ENCODE results near the gene SNCG. TPM values are rescaled to one million over a fixed set of nuclear protein-coding genes. Genes with fewer than 3 reads are reported as not detected.
A peak's percentile ranks its signal among the peaks of the same experiment; 100 is the strongest.
"Not testable (repeated sequence)": the region's sequence is repeated elsewhere in the genome, so short reads cannot be mapped to it uniquely, and the experiment has no call there.

The SNCG gene
- 1 to 10 TPM; 2.6 to 6.8 TPM for total RNA-seq
- long read RNA-seq, partial matches to known transcripts, result 1 of 2 reads
- long read RNA-seq, other reads (novel, unspliced or antisense), result 0 of 2 reads

DNA sequence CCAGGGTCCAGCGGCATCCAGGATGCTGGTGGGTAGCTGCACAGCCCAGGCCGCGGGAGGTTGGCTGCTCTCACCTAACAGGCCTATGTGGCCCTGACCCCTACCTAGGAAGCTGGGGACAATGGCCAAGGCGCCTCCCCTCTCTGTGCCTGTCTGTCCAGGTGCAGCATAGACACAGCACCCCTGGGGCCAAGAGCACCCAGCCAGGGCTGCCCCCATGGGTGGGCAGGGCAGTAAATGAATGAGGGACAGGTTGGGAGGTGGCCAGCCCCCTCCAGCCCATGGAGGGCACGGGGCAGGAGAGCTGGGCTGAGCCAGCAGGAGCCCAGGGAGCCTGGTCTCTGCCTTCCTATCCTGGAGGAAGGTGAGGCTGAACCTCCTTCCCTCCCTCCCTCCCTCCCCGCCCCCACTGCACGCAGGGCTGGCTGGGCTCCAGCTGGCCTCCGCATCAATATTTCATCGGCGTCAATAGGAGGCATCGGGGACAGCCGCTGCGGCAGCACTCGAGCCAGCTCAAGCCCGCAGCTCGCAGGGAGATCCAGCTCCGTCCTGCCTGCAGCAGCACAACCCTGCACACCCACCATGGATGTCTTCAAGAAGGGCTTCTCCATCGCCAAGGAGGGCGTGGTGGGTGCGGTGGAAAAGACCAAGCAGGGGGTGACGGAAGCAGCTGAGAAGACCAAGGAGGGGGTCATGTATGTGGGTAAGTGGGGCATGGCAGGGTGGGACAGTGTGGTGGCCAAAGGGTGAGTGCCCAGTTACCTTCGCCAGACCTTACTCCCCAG, at the start of gene SNCG:
SNCG (plus strand) TSS at position 484 of the 785 bp plus-strand sequence; CDS start at position 583, 99 bp downstream.
- no peak for ATAC-seq
- intact Hi-C loops (cut with DNase I, micrococcal nuclease), result no loop called here
- DNase-seq, result peak in 1 of 2 donors; percentile 27

DNA sequence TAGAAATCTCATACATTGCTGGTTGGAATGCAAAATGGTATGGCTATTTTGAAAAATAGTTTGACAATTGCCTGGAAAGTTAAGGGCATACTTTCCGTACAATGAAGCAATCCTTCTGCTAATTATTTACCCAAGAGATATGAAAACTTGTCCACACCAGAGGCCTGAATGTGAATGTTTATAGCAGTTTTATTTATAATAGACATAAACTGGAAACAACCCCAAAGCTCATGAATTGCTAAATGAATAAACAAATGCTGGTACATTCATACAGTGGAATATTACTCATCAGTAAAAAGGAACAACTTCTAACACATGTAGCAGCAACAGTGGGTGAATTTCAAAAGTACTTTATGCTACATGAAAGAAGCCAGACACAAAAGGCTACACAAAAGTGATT, 43.7 kb upstream of the SNCG start:
- ATAC-seq, result no peak
- DNase-seq, result no peak
- intact Hi-C loops (cut with DNase I, micrococcal nuclease), result no loop called here

DNA sequence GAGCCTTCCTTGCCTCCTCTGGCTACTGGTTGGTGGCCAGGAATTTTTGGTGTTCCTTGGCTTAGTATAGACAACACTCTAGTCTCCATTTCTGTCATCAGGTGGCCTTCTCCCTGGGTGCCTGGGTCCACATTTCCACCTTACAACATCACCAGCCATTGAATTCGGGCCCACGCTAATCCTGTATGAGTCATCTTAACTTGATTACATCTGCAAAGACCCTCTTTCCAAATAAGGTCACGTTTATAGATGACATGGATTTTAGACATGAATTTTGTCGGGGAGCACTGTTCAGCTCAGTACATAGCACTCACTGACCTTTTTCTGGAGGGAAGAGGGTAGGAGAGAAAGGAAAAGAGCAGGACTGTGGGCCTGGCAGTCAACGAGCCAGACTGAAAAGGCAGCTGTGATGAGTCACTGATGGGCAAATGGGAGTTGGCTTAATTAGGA, 40.4 kb upstream of the SNCG start:
- no peak for DNase-seq
- no peak for ATAC-seq

DNA sequence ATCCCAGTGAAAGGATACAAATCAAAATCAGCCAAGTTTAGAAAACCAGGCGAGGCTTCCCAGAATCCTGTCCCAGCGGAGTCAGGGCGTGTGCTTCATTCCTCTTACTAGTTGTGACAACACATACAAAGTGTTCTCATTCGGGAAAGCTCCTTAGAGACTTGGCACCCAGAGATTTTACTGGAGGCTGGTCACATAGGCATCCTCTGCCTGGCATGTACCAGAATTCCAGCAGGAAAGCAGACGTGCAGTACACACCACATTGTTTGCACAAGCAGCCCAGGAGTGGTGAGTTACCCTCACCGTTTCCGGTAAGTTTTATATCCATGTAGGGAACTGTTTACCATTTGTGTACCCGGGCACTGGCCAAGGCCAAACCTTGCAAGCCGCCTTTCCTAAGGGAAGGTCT, 35.8 kb upstream of the SNCG start:
- ATAC-seq (peak; percentile 98), DNase-seq (peak; percentile 38 to 58)
- intact Hi-C loops (cut with DNase I, micrococcal nuclease), result no loop called here

More for the DNA sequence above, 40.4 kb upstream of the SNCG start:
- intact Hi-C loops (cut with DNase I, micrococcal nuclease), result no loop called here

DNA sequence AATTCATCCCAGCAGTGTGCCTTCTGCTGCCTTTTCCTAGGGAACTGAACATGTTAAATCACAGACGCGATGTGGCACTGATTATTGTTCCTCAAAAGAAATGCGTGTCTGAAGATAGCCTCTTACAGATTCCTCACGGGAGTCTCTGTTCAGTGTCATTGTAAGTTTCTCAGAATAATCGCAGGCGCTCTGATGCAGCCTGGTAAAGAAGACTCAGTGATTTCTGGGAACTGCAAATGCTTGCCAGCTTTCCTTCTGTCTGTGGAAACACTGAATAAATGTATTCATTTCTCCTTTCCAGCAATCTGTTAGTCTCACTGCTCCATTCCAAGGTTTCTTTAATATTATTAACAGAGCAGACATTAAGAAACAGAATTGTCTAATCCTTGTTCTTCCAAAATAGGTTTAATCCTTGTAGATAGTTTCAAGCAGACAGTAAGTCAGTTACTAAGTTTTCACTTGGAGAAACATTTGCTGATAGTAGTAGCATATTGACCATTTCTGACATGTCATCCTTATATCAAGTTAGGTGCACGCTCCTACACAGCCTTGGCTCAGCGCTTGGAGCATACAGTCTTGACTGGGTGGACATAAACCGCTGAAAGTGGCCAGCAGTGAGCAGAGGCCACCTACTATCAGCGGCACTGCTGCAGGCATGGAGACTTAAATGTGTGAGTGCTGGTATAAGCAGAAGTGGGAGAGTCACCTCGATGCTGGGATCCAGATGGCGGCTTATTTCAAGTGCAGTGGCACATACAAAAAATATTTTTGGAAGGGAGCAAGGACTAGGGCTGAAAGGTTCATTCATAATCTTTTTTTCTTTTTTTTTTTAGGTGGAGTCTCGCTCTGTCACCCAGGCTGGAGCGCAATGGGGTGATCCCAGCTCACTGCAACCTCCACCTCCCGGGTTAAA, 28.7 kb upstream of the SNCG start:
- ATAC-seq (no peak), DNase-seq (no peak)
- intact Hi-C loops (cut with DNase I, micrococcal nuclease), result no loop called here

DNA sequence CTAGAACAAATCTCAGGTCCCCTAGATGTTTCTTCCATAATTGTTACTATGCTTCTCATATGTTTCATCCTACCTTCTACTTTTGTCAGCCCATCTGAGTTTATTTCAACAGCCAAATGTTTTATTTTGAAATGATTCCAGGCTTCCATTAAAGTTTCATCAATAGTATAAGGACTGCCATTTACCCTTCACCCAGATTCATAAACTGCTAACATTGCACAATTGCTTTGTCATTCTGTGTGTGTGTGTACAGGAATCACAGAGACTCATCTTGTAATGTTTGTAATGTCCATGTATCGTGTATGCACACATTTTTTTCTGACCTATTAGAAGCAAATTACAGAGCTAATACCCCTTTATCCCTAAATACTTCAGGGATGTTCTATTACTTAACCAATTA, 26.5 kb upstream of the SNCG start:
- no peak for DNase-seq
- peak; percentile 50 for ATAC-seq

DNA sequence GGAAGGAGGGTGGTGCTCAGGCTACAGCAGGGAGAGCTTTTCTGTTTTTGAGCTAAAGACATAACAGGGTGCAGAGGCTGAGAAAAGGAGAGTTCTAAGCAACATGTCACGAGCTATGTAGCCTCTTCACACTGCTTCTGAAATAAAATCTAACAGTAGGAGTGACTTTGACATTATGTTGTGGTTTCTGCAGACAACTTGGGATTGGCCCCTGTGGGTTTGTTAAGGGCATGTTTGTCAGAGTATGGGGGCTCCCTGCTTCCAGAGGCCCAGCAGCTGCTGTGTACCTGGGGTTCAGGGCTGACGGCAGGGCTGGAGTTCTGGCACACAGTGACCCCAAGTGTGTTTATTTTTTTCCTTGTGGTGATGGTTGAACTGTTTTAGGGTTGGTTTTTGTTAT, 25.7 kb upstream of the SNCG start:
- intact Hi-C loops (cut with DNase I, micrococcal nuclease), result no loop called here
- DNase-seq (no peak), ATAC-seq (no peak)

More for the DNA sequence above, 26.5 kb upstream of the SNCG start:
- intact Hi-C loops (cut with DNase I, micrococcal nuclease), result no loop called here

DNA sequence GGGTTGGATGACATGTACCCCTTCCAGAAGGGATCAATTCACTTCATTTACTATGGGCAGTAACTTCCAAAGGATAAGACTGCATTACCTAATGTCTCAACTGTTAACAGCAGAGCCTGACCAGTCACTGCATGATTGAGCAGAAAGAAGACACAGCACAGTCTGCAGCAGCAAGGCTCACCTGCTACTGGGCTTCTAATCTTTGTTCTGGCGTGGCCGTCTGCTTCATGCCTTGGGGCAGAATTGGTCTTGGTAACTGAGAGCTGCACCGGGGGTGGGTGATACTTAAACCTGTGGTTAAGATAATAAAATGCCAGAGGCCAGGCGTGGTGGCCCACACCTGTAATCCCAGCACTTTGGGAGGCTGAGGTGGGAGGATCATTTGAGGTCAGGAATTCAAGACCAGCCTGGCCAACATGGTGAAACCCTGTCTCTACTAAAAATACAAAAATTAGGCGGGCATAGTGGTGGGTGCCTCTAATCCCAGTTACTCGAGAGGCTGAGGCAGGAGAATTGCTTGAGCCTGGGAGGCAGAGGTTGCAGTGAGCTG, 24.2 kb upstream of the SNCG start:
- DNase-seq; ATAC-seq; intact Hi-C loops (cut with DNase I, micrococcal nuclease): not testable (repeated sequence)

DNA sequence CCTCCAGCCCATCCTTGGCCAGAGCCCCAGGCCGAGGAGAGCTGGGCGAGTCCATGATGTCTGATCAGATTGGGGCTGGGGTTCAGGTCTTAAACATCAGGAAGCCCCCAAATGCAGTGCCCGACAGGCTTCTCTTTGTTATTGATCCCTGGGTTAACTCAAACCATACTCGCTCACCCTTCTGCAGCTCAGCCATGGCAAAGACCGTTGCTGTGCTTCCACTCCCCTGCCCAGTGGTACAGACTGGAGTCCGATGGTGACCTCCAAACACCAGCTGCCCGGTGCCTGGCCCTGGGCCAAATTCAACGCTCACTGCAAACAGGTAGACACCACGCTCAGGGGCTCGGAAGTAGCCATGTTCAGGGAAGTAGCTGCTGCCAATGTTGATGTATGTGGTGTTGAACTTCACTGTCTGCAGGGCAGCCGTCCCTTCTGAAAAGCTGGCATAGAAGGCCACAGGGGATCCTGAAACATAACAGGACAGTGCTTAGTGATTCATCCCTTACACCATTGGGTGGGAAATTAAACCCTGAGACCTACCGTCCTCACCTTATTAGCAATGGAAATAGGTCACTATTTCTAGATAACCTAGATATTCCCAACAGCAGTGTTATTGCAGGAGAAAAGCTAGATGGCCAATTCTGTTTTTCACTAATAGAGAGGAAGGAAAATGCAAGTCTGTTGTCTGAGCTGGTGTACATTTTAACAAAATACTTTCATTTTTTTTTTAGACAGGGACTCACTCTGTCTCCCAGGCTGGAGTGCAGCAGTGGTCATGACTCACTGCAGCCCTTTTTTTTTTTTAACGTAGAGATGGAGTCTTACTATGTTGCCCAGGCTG, 21.5 kb upstream of the SNCG start:
- ATAC-seq, result no peak
- DNase-seq, result no peak
- intact Hi-C loops (cut with DNase I, micrococcal nuclease), result no loop called here

DNA sequence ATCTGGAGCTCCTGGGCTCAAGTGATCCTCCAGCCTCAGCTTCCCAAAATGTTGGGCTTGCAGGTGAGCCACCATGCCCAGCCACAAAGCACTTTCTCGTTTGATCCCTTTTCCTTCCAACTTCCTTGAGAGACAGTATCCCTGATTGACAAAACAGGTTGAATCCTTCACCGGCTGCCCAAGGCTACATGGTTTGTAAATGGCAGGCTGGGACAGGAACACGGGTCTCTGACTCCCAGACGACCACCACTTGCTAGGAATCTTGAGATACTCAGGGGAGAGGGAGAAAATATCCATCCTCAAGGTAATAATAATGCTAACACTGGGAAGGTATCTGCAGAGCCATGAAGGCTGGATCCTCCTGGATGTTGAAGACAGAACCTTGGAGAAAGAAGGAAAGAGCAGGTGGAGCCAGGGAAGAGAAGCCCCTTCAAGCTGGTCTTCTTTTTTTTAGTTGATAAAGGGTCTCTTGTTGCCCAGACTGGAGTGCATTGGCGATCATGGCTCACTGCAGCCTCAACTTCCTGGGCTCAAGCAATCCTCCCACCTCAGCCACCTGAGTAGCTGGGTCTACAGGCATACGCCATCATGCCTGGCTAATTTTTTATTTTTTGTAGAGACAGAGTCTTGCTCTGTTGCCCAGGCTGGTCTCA, 20.8 kb upstream of the SNCG start:
- intact Hi-C loops (cut with DNase I, micrococcal nuclease), result no loop called here
- no peak for ATAC-seq
- no peak for DNase-seq

DNA sequence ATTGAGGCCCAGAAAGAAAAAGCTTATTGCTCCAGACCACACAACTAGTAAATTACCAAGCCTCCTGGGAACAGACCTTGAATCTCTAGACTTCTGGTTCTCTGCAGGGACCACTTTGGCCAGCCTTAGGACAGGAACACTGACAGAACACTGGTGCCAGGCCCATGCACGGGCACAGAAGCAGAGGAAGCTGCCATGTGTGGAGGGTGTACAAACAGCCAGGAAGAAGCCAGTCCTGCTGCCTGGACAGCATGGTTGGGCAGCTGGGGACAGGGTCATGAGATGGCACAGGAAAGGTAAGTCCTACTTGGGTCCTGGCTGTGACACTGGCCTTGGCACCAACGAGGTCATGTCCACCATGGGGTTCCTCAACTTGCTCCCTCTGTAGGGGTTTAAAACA, 20.1 kb upstream of the SNCG start:
- ATAC-seq (no peak), DNase-seq (no peak)
- intact Hi-C loops (cut with DNase I, micrococcal nuclease), result no loop called here

DNA sequence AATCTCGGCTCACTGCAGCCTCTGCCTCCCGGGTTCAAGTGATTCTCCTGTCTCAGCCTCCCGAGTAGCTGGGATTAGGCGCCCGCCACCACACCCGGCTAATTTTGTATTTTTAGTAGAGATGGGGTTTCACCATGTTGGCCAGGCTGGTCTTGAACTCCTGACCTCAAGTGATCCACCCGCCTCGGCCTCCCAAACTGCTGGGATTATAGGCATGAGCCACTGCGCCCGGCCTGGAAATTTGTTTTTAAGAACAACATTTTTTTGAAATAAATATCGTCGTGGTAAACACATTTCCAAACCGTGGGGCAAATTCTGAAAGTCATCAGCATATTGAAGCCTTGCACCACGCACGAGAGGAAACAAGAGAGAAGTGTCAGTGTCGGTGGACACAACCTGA, 18.3 kb upstream of the SNCG start:
- ATAC-seq; DNase-seq; intact Hi-C loops (cut with DNase I, micrococcal nuclease): not testable (repeated sequence)

DNA sequence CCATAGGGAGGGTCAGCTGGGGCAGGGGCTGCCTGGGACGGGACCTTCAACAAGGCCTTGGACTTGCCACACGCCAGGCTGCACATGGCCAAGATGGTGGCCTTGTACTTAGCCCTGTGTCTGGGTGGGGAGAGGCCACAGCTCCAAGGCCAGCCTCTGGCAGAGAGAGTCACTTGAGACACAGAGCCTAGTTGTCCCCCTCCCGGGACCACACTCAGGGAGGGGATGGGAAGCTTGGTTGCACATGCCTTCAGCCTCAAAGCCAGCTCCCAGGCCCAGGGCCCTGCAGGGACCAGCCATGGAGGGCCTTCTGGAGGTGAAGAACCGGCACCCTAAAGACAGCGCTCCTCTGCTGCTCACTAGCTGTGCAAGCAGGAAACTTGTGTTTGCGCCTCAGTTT, 17.7 kb upstream of the SNCG start:
- DNase-seq (no peak), ATAC-seq (no peak)
- intact Hi-C loops (cut with DNase I, micrococcal nuclease), result no loop called here

DNA sequence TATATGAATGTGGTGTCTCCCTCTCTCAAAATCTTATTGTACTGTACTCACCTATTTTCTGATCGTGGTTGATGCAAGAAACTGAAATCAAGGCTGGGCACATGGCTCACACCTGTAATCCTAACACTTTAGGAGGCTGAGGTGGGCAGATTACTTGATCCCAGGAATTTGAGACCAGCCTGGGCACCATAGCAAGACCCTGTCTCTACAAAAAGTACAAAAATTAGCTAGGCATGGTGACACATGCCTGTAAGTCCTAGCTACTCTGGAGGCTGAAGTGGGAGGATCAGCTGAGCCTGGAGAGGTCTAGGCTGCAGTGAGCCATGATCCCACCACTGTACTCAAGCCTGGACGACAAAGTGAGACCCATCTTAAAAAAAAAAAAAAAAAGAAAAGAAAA, 17.0 kb upstream of the SNCG start:
- ATAC-seq (no peak), DNase-seq (no peak)
- intact Hi-C loops (cut with DNase I, micrococcal nuclease), result no loop called here

DNA sequence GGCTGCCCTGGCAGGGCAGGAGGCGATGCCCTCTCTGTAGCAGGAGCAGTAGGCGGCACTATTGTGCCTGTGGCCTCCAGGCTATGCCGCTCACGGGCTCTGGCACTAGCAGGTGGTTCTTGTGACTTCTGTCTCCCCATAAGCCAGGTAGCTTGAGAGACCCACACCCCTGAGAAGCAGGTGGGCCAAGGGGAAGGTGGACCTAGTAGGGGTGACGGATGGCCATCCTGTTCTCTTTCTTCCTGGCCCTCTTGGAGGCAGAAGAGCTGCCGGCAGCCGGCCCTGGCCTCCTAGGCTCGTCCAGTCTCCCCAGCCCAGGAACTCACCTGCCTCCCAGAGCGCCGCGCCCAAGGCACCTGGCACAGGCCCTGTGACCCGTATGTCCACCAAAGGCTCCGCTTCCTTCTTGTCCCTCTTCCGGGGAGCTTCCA, 16.4 kb upstream of the SNCG start:
- DNase-seq (no peak), ATAC-seq (peak; percentile 33)
- intact Hi-C loops (cut with DNase I, micrococcal nuclease), result no loop called here

DNA sequence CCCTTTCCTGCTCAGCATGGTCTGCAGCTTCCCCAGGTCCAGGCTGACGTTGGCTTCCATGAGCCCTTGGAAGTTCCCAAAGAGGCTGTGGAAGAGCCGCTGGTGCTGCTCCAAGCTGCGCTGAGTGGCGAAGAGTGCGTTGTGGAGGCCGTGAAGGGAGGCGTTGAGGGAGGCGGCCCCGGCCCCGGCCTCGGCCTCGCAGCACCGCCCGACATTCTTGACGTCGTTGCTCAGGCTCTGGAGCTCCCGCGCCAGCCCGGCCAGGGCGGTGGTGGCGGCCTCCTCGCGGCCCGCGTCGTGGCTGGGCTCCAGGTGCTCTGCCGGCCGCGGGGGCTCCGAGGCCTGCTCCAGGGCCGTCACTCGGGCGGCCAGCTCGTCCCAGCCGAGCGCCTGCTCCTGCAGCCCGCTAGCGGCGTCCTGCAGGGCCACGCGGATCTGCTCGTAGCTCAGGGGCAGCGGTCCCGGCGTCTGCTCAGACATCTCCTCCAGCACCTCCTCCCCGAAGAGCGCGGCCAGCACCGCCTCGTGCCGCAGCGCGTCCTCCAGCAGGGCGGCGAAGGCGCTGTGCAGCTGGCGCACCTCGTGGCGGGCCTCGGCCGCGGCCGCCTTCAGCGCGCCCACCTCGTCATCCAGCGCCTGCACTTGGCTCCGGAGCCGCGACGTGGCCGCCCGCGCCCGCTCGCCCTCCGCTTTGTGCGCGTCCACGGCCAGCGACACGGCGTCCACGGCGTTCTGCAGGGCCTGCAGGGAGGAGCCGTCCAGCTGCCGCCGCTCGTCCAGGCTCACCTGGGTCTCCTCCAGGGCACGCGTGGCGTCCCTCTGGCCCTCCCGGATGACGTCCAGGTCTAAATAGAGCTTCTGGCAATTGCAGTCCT, 15.7 kb upstream of the SNCG start:
- intact Hi-C loops (cut with DNase I, micrococcal nuclease), result no loop called here
- ATAC-seq (peak; percentile 25), DNase-seq (no peak)

Measured in left colon (tissue), 2 donors.